Neutrophil (primary cell): Measurements from ENCODE around the gene CECR2.
"Not testable (repeated sequence)": the region's sequence is repeated elsewhere in the genome, so short reads cannot be mapped to it uniquely, and the experiment has no call there.

Experiments
- H3K27ac ChIP-seq: fragments of 200-600 bp; sonication (generic); 2 replicates; pipeline ENCODE4 v1.5.1; 2016; ENCODE audit warnings: mild to moderate bottlenecking, moderate library complexity
- H3K27me3 ChIP-seq: fragments of 200-600 bp; sonication (generic); 2 replicates; pipeline ENCODE4 v1.6.0; 2016; ENCODE audit warnings: mild to moderate bottlenecking
- H3K36me3 ChIP-seq: fragments of 200-600 bp; sonication (generic); 2 replicates; pipeline ENCODE4 v1.5.1; 2017
- H3K4me1 ChIP-seq, 2 experiments: fragments of 200-600 bp in 1 of 2; sonication (generic) in 1 of 2; 1 replicate in 1 of 2; 2 replicates in 1 of 2; pipeline versions ENCODE4 v1.5.1 to v1.6.1; 2013 to 2016; ENCODE audit warnings: low read depth in 1 of 2, low read length in 1 of 2, mild to moderate bottlenecking in 1 of 2, moderate library complexity in 1 of 2; ENCODE audit not compliant: control insufficient read depth in 1 of 2, insufficient read depth in 1 of 2
- H3K4me3 ChIP-seq, 2 experiments: fragments of 200-600 bp in 1 of 2; sonication (generic) in 1 of 2; 1 replicate in 1 of 2; 2 replicates in 1 of 2; pipeline ENCODE4 v1.5.1; 2013 to 2016; ENCODE audit warnings: low read depth in 1 of 2, low read length in 1 of 2, mild to moderate bottlenecking in 1 of 2, moderate library complexity in 1 of 2
- H3K9me3 ChIP-seq: fragments of 200-600 bp; sonication (generic); 2 replicates; pipeline ENCODE4 v1.5.1; 2016
- CTCF ChIP-seq: fragments of 200-600 bp; sonication (generic); IDR thresholded peaks from 2 replicates; pipeline ENCODE4 v1.5.1; 2016; ENCODE audit warnings: antibody characterized with exemption

Gene CECR2

GRCh38 chr22:17518406-17518805 is 149.1 kb downstream of the CECR2 start:
- no peak for TF ChIP-seq CTCF
- Histone ChIP-seq H3K4me3 (no peak overlapping the region), H3K36me3 (no peaks in the 10 kb centered on the region), H3K4me1 (no peaks in the 10 kb centered on the region), H3K27ac (no peak overlapping the region), H3K27me3 (peaks cover 29% of the 10 kb centered on the region), H3K9me3 (no peaks in the 10 kb centered on the region)

- peaks cover 18% of the 10 kb centered on the region for H3K27me3 ChIP-seq
- not testable (repeated sequence) for H3K36me3 ChIP-seq, H3K4me3 ChIP-seq, H3K27ac ChIP-seq, H3K9me3 ChIP-seq, H3K4me1 ChIP-seq
Observed at GRCh38 chr22:17521971-17522370, 152.7 kb downstream of the CECR2 start.

GRCh38 chr22:17523925-17524324 is 154.7 kb downstream of the CECR2 start:
- Histone ChIP-seq H3K9me3 (no peaks in the 10 kb centered on the region), H3K27ac (no peak overlapping the region), H3K4me3 (no peak overlapping the region), H3K36me3 (no peaks in the 10 kb centered on the region), H3K27me3 (peaks cover 33% of the 10 kb centered on the region), H3K4me1 (no peaks in the 10 kb centered on the region)
- no peak for TF ChIP-seq CTCF

GRCh38 chr22:17536269-17536668 is 167.0 kb downstream of the CECR2 start:
- Histone ChIP-seq H3K27me3 (no peaks in the 10 kb centered on the region), H3K36me3 (no peaks in the 10 kb centered on the region), H3K9me3 (no peaks in the 10 kb centered on the region), H3K4me1 (no peaks in the 10 kb centered on the region), H3K4me3 (no peak overlapping the region), H3K27ac (no peak overlapping the region)
- no peak for TF ChIP-seq CTCF

GRCh38 chr22:17537155-17537554 is 167.9 kb downstream of the CECR2 start:
- Histone ChIP-seq H3K9me3 (no peaks in the 10 kb centered on the region), H3K27ac (no peak overlapping the region), H3K27me3 (no peaks in the 10 kb centered on the region), H3K4me3 (no peak overlapping the region), H3K36me3 (no peaks in the 10 kb centered on the region), H3K4me1 (no peaks in the 10 kb centered on the region)
- no peak for TF ChIP-seq CTCF

GRCh38 chr22:17540481-17540880 is 171.2 kb downstream of the CECR2 start:
- Histone ChIP-seq H3K27me3 (no peaks in the 10 kb centered on the region), H3K27ac (no peak overlapping the region), H3K4me1 (no peaks in the 10 kb centered on the region), H3K36me3 (no peaks in the 10 kb centered on the region), H3K4me3 (no peak overlapping the region), H3K9me3 (no peaks in the 10 kb centered on the region)
- no peak for TF ChIP-seq CTCF
